GM23338 (cell line): ENCODE data around the gene LINC00305.

ENCODE experiments used
- CREB1 ChIP-seq: fragments of 250-450 bp; sonication (Bioruptor Pico); IDR thresholded peaks from 2 replicates; pipeline ENCODE4 v1.5.0; 2020; ENCODE audit warnings: low read depth, mild to moderate bottlenecking, moderate library complexity
- CTCF ChIP-seq, 2 experiments: fragments of 200-600 bp in 1 of 2; sonication (generic) in 1 of 2; conservative IDR thresholded peaks; 2 replicates each; pipeline versions ENCODE4 v1.5.1 to v1.6.1; 2016 to 2017; ENCODE audit warnings: antibody characterized with exemption in 2 of 2, low read depth in 2 of 2, mild to moderate bottlenecking in 2 of 2, moderate library complexity in 1 of 2
- EZH2 ChIP-seq: fragments of 200-600 bp; sonication (generic); IDR thresholded peaks from one replicate; pipeline ENCODE4 v1.8.0; 2017; ENCODE audit warnings: antibody characterized with exemption, mild to moderate bottlenecking, low read depth; ENCODE audit not compliant: unreplicated experiment
- EZH2phosphoT487 ChIP-seq: fragments of 200-600 bp; sonication (generic); IDR thresholded peaks from one replicate; pipeline ENCODE4 v1.8.1; 2018; ENCODE audit warnings: antibody characterized with exemption; ENCODE audit not compliant: unreplicated experiment
- JUNB ChIP-seq: IDR thresholded peaks from one replicate; pipeline ENCODE4 v1.6.1; 2016; ENCODE audit warnings: antibody characterized with exemption; ENCODE audit not compliant: unreplicated experiment
- NANOG ChIP-seq: IDR thresholded peaks from 2 replicates; pipeline ENCODE4 v1.6.1; 2016; ENCODE audit warnings: antibody characterized with exemption, borderline replicate concordance
- POLR2AphosphoS5 ChIP-seq: IDR thresholded peaks from 2 replicates; pipeline ENCODE4 v1.6.1; 2016; ENCODE audit warnings: antibody characterized with exemption, low read depth
- REST ChIP-seq: IDR thresholded peaks from one replicate; pipeline ENCODE4 v1.6.1; 2018; ENCODE audit warnings: antibody characterized with exemption; ENCODE audit not compliant: unreplicated experiment
- ZNF114 ChIP-seq: fragments of 250-450 bp; sonication (Bioruptor Pico); IDR thresholded peaks from 2 replicates; pipeline ENCODE4 v1.5.0; 2020; ENCODE audit warnings: mild to moderate bottlenecking, moderate library complexity
- TF ChIP-seq, protein P1 (sequence below): fragments of 250-450 bp; sonication (Bioruptor Pico); IDR thresholded peaks from 2 replicates; pipeline ENCODE4 v1.5.0; 2020; ENCODE audit warnings: mild to moderate bottlenecking, moderate library complexity

GRCh38 chr18:64090876-64091275, 58.0 kb downstream of the LINC00305 start:
- no peak for TF ChIP-seq CTCF (conservative IDR thresholded peaks at IDR 0.05; ENCODE audit: low read depth in 2 of 2)
- TF ChIP-seq POLR2AphosphoS5 = no peak
- no peak for TF ChIP-seq ZNF114 (CRISPR knock-in tag)
- no peak for TF ChIP-seq REST
- no peak for TF ChIP-seq EZH2phosphoT487
- TF ChIP-seq NANOG = no peak
- no peak for TF ChIP-seq EZH2
- no peak for TF ChIP-seq JUNB
- TF ChIP-seq CREB1 (CRISPR knock-in tag) = no peak
- TF ChIP-seq, protein P1, sequence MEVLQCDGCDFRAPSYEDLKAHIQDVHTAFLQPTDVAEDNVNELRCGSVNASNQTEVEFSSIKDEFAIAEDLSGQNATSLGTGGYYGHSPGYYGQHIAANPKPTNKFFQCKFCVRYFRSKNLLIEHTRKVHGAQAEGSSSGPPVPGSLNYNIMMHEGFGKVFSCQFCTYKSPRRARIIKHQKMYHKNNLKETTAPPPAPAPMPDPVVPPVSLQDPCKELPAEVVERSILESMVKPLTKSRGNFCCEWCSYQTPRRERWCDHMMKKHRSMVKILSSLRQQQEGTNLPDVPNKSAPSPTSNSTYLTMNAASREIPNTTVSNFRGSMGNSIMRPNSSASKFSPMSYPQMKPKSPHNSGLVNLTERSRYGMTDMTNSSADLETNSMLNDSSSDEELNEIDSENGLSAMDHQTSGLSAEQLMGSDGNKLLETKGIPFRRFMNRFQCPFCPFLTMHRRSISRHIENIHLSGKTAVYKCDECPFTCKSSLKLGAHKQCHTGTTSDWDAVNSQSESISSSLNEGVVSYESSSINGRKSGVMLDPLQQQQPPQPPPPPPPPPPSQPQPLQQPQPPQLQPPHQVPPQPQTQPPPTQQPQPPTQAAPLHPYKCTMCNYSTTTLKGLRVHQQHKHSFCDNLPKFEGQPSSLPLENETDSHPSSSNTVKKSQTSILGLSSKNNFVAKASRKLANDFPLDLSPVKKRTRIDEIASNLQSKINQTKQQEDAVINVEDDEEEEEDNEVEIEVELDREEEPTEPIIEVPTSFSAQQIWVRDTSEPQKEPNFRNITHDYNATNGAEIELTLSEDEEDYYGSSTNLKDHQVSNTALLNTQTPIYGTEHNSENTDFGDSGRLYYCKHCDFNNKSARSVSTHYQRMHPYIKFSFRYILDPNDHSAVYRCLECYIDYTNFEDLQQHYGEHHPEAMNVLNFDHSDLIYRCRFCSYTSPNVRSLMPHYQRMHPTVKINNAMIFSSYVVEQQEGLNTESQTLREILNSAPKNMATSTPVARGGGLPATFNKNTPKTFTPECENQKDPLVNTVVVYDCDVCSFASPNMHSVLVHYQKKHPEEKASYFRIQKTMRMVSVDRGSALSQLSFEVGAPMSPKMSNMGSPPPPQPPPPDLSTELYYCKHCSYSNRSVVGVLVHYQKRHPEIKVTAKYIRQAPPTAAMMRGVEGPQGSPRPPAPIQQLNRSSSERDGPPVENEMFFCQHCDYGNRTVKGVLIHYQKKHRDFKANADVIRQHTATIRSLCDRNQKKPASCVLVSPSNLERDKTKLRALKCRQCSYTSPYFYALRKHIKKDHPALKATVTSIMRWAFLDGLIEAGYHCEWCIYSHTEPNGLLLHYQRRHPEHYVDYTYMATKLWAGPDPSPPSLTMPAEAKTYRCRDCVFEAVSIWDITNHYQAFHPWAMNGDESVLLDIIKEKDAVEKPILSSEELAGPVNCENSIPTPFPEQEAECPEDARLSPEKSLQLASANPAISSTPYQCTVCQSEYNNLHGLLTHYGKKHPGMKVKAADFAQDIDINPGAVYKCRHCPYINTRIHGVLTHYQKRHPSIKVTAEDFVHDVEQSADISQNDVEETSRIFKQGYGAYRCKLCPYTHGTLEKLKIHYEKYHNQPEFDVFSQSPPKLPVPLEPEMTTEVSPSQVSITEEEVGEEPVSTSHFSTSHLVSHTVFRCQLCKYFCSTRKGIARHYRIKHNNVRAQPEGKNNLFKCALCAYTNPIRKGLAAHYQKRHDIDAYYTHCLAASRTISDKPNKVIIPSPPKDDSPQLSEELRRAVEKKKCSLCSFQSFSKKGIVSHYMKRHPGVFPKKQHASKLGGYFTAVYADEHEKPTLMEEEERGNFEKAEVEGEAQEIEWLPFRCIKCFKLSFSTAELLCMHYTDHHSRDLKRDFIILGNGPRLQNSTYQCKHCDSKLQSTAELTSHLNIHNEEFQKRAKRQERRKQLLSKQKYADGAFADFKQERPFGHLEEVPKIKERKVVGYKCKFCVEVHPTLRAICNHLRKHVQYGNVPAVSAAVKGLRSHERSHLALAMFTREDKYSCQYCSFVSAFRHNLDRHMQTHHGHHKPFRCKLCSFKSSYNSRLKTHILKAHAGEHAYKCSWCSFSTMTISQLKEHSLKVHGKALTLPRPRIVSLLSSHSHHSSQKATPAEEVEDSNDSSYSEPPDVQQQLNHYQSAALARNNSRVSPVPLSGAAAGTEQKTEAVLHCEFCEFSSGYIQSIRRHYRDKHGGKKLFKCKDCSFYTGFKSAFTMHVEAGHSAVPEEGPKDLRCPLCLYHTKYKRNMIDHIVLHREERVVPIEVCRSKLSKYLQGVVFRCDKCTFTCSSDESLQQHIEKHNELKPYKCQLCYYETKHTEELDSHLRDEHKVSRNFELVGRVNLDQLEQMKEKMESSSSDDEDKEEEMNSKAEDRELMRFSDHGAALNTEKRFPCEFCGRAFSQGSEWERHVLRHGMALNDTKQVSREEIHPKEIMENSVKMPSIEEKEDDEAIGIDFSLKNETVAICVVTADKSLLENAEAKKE (CRISPR knock-in tag) = no peak
